ENCODE results near the gene IL10RB.

GRCh38 chr21:33286600-33287456, 20.7 kb downstream of the IL10RB start:
- TF ChIP-seq, protein P1, sequence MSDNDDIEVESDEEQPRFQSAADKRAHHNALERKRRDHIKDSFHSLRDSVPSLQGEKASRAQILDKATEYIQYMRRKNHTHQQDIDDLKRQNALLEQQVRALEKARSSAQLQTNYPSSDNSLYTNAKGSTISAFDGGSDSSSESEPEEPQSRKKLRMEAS (IDR thresholded peaks at IDR 0.05) = no peak
- TF ChIP-seq CTCF (IDR thresholded peaks at IDR 0.05; ENCODE audit: control extremely low read depth in 1 of 3, insufficient read depth in 1 of 3, low read depth in 1 of 3, low read length in 3 of 3) (no peak), POLR2A (IDR thresholded peaks at IDR 0.05; ENCODE audit: control extremely low read depth in 1 of 2, low read depth in 2 of 2, low read length in 2 of 2) (no peak), POLR2AphosphoS5 (IDR thresholded peaks at IDR 0.05; ENCODE audit: low read depth, low read length) (no peak), CEBPB (IDR thresholded peaks at IDR 0.05; ENCODE audit: low read depth, low read length) (no peak), EGR1 (IDR thresholded peaks at IDR 0.05; ENCODE audit: borderline replicate concordance, low read depth, low read length) (no peak), JUND (IDR thresholded peaks at IDR 0.05; ENCODE audit: low read length) (no peak), RNF2 (IDR thresholded peaks at IDR 0.05; ENCODE audit: borderline replicate concordance, low read depth, low read length, missing control alignments, poor library complexity, severe bottlenecking) (no peak), RAD21 (IDR thresholded peaks at IDR 0.05 in 1 of 2, conservative IDR thresholded peaks at IDR 0.05 in 1 of 2; ENCODE audit: low read depth in 2 of 2, low read length in 2 of 2) (no peak), CHD2 (IDR thresholded peaks at IDR 0.05; ENCODE audit: low read length) (no peak), TAF1 (IDR thresholded peaks at IDR 0.05; ENCODE audit: low read depth, low read length) (no peak), SAP30 (IDR thresholded peaks at IDR 0.05; ENCODE audit: insufficient read depth, insufficient replicate concordance, low read length) (no peak), RBBP5 (IDR thresholded peaks at IDR 0.05; ENCODE audit: borderline replicate concordance, low read depth, low read length) (no peak)
- TF ChIP-seq, protein P2, sequence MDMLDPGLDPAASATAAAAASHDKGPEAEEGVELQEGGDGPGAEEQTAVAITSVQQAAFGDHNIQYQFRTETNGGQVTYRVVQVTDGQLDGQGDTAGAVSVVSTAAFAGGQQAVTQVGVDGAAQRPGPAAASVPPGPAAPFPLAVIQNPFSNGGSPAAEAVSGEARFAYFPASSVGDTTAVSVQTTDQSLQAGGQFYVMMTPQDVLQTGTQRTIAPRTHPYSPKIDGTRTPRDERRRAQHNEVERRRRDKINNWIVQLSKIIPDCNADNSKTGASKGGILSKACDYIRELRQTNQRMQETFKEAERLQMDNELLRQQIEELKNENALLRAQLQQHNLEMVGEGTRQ (IDR thresholded peaks at IDR 0.05; ENCODE audit: low read length) = no peak

All from H1 (cell line).